HuH-7 (cell line): Measurements from ENCODE around the gene ZNF30.
"Not testable (repeated sequence)": the region's sequence is repeated elsewhere in the genome, so short reads cannot be mapped to it uniquely, and the experiment has no call there.

Source experiments
- DNase-seq: peaks from one replicate; pipeline ENCODE4 v3.0.0; 2011; ENCODE audit warnings: low spot score

The ZNF30 gene

DNA sequence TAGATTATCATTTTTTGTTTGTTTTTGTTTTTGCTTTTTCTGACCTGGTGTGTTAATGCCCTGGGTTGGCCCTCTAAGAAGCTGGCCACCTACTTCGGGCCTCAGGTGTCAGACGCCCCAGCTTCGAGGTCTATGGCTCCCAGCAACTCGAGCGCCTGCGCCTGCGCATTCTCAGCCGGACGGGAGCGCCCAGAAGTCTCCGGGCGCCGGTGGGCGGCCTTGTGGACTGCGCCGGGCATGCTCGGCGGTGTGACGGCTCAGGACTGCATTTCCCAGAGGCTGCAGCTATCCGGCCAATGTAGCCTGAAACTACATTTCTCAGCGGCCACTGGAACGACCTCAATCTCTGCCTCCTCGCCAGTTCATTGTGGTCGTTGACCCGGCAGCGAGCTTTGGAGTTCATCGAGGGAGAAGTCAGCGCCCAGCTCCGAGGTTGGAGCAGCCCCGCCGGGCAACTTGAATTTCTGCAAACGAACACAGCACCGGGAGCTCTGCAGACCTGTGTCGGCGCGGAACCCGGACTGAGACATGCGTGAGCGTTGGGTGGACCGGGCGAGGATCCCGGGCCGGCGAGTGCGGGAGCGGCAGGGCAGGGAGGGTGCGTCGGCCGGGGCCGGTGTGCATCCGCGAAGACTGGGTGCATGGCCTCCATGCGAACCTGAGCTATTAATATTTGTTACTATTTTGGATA lies at the start of gene ZNF30:
Gene ZNF30, plus strand, starts transcription at position 219 of the 691 bp plus-strand sequence. CDS start 3,045 bp downstream, outside the sequence.
- DNase-seq = peak; percentile 96

DNA sequence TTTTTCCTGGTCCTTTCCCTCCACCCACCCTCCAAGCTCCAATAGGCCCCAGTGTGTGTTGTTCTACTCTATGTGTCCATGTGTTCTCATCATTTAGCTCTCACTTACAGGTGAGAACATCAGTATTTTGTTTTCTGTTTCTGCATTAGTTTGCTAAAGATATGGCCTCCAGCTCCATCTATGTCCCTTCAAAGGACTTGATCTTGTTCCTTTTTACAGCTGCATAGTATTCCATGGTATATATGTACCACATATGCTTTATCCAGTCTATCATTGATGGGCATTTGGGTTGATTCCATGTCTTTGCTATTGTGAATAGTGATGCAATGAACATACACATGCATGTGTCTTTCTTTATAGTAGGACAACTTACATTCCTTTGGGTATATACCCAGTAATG lies 47.1 kb upstream of the ZNF30 start:
- DNase-seq = no peak

DNA sequence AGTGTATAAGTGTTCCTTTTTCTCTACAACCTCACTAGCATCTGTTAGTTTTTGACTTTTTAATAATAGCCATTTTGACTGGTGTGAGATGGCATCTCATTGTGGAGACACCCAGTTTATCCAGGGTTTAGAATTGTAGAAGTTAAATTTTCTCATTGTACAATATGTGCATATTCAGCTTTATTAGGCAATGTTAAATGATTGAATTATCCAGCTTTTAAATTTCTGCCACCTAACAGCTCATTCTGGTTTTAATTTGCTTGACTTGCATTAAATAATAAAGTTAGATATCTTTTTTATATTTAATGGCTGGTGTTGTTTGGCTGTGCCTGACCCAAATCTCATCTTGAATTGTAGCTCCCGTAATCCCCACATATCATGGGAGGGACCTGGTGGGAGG lies 46.7 kb upstream of the ZNF30 start:
- DNase-seq = no peak

DNA sequence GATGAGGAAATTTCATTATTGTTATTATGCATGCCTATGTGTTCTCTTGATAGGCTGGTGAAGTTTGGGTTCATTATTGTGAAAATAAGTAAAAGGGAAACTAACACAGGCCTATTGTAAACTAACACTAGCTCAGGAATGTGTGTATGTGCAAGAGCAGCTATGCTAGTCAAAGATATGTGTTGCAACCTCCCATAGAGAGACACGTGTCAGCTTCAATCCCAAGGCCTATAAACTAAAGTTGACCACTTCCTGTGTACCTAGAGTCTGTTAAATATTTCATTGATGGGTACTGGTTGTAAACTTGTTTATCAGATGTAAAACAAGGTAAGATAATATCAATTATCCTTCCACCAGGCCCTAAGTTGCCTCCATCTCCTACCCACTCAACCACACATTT lies 44.7 kb upstream of the ZNF30 start:
- DNase-seq = no peak

DNA sequence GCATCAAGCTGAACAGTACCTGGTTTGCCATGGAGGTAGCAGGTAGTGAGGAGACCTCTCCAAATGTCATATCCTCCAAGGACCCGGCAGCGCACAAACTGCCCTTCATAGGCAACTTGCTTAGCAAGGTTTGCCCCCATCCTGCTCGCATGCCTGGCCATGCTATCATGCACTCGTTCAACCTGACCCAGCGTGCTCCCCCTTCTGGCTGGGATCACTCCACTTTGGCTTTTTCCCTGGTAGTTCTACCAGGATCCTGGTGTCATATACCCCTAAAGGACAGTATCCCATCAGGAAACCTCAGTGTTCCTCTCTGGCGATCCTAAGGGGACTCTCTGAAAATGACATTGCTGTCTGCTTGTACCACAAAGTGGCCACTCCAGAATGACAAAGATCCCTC lies 38.6 kb upstream of the ZNF30 start:
- no peak for DNase-seq

DNA sequence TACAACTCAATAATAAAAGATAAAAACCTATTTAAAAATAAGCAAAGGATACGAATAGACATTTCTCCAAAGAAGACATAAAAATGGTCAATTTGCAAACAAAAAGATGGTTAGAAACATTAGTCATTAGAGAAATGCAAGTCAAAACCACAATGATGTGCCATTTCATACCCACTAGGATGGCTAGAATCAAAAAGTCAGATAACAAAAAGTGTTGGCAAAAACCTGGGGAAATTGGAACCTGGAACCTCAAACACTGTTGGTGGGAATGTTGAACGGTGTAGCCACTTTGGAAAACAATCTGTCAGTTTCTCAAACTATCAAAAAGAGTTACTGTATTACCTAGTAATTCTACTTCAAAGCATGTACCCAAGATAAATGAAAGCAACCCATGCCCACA lies 26.5 kb upstream of the ZNF30 start:
- DNase-seq = no peak

DNA sequence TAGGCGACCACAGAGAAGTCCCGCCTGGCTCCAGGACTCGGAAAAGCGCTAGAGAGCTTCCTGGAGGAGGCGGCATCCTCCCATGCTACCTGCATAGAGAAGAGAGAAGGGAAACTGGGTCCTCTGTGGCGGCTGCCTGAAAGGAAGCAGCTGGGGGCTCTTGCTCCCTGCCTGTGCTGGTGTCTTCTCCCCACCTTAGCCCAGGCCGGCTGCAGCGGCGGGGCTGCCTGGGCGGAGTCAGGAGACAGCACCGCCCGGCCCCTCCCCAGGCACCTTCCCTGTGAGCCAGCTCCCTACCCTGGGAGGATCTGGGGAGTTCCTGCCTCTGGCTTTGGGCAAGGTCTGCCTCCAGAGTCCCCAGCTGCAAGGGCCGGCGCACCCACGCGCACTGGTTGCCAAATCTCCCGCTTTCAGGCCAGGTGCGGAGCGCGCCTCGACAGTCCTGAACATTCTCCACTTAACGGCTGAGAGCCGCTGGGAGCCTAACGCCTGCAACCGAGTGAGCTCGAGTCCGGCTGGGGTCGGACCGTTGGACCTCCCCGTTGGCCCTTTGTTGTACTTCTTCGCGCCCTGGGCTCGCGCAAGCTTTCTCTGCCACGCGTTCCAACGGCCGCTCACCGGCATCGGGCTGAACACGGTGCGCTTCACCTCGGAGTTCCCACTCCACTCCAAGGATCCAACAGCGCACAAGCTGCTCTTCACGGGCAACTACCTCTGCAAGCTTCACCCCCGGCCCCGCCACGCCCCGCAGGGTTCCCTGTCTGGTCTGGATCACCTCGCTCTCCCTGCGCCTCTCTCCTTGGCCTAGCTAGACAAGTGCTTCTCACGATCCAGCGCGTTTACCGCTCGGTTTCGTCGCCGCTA lies 21.8 kb upstream of the ZNF30 start:
- no peak for DNase-seq

DNA sequence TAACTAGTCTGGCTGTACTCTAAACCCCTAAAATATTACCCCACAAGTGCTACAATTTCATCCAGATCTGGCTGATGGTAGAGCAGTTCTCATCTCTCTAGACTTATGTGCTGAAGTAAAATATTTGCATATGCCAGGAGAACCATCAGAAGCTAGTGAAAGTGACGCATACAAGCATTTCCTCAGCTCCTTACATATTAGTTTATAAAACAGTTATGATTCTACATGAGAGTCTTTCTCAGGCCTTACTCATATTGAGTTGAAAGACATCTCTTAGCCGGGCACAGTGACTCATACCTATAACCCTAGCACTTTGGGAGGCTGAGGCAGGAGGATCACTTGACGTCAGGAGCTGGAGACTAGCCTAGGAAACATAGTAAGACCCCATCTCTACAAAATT lies 15.9 kb upstream of the ZNF30 start:
- no peak for DNase-seq

DNA sequence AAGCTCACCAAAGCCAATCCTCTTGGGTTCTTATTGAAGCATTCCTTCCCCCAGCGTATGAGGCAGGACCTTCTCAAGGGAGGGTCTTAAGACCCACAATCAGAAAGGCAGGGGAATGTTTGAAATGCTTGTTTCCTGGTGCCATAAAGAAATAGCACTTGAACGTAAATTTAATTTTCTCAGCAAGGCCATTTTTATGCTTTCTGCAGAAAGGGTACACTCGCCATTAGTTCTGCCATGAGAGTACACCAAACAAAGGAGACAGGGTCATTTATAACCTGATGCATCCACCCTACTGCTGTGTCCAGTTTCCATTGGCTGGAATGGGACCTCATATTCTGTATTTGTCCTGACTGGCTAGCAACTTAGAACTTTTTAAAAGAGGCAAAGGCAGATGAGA lies 9.6 kb upstream of the ZNF30 start:
- not testable (repeated sequence) for DNase-seq

DNA sequence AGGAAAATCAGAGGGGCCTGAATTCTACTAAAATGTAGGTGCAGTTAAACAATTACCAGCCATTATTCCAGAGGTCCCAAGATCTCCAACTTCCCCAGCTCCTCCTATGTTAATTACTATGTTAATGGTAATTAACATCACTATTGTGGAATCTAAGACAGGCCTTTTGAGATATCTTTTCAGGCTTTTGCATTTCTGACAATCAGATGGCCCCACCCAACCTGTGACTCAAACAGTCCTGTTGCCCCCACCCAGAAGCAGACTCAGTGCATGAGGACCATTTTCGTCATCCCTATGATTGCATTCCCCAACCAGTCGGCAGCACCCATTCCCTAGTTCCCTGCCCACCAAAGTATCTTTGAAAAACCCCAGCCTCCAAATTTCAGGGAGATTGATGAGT lies 8.5 kb upstream of the ZNF30 start:
- no peak for DNase-seq

DNA sequence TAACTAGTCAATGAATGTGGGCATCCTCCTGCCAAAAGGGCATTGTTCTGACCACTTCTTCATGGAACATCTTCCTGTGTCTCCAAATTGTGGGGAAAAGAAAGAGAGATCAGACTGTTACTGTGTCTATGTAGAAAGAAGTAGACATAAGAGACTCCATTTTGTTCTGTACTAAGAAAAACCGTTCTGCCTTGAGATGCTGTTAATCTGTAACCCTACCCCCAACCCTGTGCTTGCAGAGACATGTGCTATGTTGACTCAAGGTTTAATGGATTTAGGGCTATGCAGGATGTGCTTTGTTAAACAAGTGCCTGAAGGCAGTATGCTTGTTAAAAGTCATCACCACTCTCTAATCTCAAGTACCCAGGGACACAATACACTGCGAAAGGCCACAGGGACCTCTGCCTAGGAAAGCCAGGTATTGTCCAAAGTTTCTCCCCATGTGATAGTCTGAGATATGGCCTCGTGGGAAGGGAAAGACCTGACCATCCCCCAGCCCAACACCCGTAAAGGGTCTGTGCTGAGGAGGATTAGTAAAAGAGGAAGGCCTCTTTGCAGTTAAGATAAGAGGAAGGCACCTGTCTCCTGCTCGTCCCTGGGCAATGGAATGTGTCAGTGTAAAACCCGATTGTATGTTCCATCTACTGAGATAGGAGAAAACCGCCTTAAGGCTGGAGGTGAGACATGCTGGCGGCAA lies 6.5 kb upstream of the ZNF30 start:
- not testable (repeated sequence) for DNase-seq

DNA sequence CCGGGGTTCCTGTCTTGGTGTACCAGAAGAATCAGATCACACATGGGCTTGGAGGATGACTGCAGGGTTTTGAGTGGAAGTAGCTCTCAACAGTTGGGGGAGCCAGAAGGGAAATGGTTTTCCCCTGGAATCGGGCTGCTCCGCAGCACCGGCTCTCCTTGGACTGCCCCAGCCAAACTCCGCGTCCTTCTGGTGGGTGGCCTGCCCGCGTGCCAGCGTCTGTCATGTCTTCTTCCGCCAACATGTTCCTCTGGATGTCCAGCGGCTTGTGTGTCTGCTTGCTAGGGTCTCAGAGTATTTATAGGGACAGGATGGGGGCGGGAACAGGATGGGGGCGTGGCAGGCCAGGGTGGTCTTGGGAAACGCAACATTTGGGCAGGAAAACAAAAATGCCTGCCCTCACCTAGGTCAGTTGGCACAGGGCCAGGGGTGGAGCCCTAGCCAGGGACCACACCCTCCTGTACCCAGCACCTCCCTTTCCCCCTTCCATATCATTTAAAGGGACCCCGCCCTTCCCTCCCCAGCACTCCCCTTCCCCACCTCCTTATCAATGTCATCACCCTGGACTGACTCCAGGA lies 1.3 kb upstream of the ZNF30 start:
- DNase-seq = no peak

DNA sequence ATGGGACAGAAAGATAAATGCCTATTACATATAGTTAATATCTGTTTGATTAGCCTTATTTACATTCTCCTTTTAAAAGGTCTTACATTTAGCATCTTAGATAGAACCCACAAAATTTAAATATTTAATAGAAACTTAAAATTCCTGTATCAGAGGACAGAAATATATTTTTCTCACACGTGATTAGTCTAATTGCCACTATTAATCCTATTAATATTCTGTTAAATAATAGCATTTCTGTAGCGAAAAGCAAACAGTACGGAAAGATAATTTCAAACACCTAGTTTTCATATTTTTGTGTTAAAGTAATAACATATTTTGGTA lies 380 bp upstream of the ZNF30 start:
- DNase-seq = no peak

DNA sequence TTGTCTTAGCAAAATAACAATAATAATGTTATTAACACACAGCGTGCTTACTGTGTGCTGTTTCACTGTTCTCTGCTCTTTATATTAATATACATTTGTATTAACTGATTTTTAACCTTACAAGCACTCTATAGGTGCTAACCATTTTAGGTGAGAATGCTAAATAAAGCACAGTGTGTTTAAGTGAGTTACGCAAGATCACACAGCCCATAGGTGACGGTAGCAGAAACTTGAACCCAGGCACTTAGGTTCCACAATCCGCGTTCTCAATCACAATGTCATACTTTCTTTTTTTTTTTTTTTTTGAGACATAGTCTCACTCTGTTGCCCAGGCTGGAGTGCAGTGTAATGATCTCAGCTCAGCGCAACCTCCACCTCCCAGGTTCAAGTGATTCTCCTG lies 5.8 kb downstream of the ZNF30 start:
- no peak for DNase-seq

DNA sequence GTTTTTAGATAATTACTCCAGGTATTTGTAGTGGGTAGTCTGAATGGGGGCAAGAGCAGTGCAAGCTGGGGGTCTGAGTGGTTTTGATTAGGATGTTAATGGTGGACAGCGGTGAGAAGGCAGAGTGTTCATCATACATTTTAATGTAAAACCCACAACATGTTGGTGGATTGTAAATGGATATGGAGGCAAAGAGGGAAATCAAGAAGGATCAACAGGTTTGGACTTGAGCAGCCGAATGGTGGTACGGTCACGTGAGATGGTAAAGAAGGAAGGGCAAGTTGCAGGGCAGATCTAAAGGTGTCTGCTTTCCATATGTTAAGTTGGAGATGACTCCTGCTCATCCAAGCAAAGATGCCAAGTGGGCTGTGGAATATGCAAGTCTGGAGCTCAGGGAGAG lies 9.5 kb downstream of the ZNF30 start:
- no peak for DNase-seq

DNA sequence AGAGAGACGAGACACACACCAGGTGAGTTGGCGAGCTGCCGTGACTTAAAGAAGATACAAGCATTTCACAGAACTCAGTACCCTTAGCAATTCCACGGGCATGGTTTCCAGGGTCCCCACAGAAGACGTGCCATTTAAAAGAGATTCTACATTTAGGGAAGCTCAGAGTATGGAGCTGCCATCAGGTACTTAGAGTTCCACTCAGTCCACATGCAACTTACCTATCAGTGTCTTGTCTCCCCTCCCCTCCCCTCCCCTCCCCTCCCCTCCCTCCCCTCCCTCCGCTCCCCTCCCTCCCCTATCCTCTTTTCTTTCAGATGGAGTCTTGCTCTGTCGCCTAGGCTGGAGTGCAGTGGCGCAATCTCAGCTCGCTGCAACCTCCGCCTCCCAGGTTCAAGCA lies 12.2 kb downstream of the ZNF30 start:
- DNase-seq = no peak

DNA sequence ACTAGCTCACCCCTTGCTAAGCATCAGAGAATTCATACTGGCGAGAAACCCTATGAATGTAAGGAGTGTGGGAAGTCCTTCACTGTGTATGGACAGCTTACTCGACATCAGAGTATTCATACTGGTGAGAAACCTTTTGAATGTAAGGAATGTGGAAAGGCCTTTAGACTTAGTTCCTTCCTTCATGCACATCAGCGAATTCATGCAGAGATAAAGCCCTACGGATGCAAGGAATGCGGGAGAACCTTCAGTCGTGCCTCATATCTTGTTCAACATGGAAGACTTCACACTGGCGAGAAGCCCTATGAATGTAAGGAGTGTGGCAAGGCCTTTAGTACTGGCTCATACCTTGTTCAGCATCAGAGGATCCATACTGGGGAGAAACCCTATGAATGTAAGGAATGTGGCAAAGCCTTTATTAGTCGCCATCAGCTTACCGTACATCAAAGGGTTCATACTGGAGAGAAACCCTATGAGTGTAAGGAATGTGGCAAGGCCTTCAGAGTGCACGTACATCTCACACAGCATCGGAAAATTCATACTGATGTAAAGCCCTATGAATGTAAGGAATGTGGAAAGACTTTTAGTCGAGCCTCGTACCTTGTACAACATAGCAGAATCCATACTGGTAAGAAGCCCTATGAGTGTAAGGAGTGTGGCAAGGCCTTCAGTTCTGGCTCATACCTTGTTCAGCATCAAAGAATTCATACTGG lies 17.3 kb downstream of the ZNF30 start:
- no peak for DNase-seq

DNA sequence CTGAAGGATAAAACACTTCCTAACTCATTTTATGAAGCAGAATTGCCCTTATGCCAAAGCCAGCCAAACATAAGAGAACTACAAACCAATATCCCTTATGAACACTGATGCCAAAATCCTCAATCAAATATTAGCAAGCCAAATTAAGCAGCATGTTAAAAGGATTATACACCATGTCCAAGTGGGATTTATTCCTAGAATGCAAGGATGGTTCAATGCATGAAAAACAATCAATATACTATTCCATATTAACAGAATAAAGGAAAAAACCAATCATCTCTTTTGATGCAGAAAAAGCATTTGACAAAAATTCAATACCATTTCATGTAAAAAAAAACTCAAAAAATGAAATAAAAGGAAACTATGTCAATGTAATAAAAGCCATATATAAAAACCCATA lies 26.4 kb downstream of the ZNF30 start:
- no peak for DNase-seq

DNA sequence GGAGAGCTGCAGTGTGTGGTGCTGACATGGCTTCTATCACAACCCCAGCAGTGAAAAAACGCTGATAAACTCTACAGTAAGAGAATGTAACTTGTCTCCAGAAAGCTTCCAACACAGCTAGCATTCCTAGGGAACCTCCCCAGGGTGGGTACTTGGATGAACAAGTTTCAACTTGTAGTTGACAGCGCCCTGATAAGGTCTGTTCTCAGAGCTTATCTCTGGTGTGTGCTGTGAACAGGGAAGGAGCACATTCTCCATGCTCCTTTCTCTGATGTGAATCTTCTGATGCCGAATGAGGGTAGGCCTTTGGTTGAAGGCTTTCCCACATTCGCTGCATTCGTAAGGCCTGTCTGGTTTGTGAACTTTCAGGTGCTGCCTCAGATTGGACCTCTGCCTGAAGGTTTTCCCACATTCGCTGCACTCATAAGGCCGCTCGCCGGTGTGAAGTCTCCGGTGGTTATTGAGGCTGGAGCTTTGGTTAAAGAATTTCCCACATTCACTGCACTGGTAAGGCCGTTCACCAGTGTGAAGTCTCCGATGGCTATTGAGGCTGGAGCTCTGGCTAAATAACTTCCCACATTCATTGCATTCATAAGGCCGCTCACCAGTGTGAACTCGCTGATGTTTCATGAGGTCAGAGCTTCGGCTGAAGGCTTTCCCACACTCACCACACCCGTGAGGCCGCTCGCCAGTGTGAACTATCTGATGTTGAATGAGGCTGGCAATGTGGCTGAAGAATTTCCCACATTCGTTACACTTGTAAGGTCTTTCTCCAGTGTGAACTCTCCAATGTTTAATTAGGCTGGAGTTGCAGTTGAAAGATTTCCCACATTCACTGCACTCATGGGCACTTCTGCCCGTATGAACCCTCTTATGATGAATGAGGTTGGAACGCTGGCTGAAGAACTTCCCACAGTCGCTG lies 31.4 kb downstream of the ZNF30 start:
- DNase-seq = no peak

DNA sequence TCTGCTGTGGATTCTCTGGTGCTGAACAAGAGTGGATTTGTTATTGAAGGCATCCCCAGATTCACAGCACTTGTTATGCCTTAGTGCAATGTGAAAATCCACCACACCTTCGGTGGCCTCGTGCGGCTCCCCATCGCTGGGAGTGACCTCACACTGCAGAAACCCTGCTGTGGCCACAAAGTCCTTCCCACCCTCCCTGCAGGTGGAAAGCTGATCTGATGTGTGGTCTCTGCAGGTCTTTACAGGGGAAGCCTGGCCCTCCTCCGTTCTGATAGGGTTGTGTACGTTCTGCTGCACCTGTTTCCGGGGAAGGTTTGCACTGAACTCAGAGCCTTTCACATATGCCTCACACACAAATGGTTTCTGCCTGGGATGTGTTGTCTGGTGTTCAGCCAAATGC lies 32.3 kb downstream of the ZNF30 start:
- DNase-seq = no peak
